ENCODE data around the gene DENND2C. TPM values are rescaled to one million over a fixed set of nuclear protein-coding genes. Genes with fewer than 3 reads are reported as not detected.

The DENND2C gene
- total and polyA plus RNA-seq, 4 donors: 1.3 to 5.6 (median 3.4) TPM

GRCh38 chr1:114559356-114559755 lies 110.5 kb downstream of the DENND2C start (continued):
- TF ChIP-seq TAF1 (conservative IDR thresholded peaks at IDR 0.05): no peak
- TF ChIP-seq RXRA (IDR thresholded peaks at IDR 0.05): no peak
- no peak for TF ChIP-seq REST (IDR thresholded peaks at IDR 0.05)
- TF ChIP-seq HNF4A (conservative IDR thresholded peaks at IDR 0.05): no peak

- DNase-seq (ENCODE audit: low spot score): no peak
- Histone ChIP-seq H3K4me1 (ENCODE audit: control insufficient read depth in 4 of 4, insufficient read depth in 4 of 4, low read length in 3 of 4) (peaks cover 0 to 1% (median 0%) of the 10 kb centered on the region in 4 donors), H3K4me3 (ENCODE audit: low read depth in 1 of 3, low read length in 3 of 3) (no peak overlapping the region), H3K9ac (ENCODE audit: low read depth in 1 of 2, low read length in 2 of 2) (no peak overlapping the region), H3K36me3 (ENCODE audit: control insufficient read depth in 4 of 4, insufficient read depth in 3 of 4, low read depth in 1 of 4, low read length in 3 of 4) (no peaks in the 10 kb centered on the region), H3K27me3 (ENCODE audit: control insufficient read depth in 4 of 4, insufficient read depth in 4 of 4, low read length in 3 of 4) (no peaks in the 10 kb centered on the region), H3K9me3 (ENCODE audit: control insufficient read depth in 4 of 4, low read length in 3 of 4) (no peaks in the 10 kb centered on the region), H3K27ac (ENCODE audit: low read depth in 1 of 2, low read length in 2 of 2) (no peak overlapping the region)
- TF ChIP-seq RAD21 (IDR thresholded peaks at IDR 0.05) (peak; percentile 74 to 78), REST (IDR thresholded peaks at IDR 0.05) (no peak), ATF3 (IDR thresholded peaks at IDR 0.05) (no peak), EGR1 (IDR thresholded peaks at IDR 0.05; ENCODE audit: low read depth in 2 of 2) (no peak), CTCF (IDR thresholded peaks at IDR 0.05; ENCODE audit: low read depth, low read length, missing input control) (peak; percentile 49), MAX (IDR thresholded peaks at IDR 0.05) (no peak), JUND (IDR thresholded peaks at IDR 0.05) (no peak), YY1 (IDR thresholded peaks at IDR 0.05) (no peak), FOXA2 (IDR thresholded peaks at IDR 0.05) (no peak), HNF4A (conservative IDR thresholded peaks at IDR 0.05) (no peak)
- 96% methylated on average over 1 of the region's 1 CpG for WGBS
Observed at GRCh38 chr1:114558544-114558943, 111.3 kb downstream of the DENND2C start.

Data from liver (tissue), 9 donors.